Stimulated activated naive CD4-positive, alpha-beta T cell (primary cell): ENCODE measurements around the gene CCR2.
"Not testable (repeated sequence)": the region's sequence is repeated elsewhere in the genome, so short reads cannot be mapped to it uniquely, and the experiment has no call there.

Experiments used
- DNase-seq, 6 experiments: peaks; one replicate each; lab custom pipeline; 2025; lab: John Stamatoyannopoulos, UW

Gene CCR2

DNA sequence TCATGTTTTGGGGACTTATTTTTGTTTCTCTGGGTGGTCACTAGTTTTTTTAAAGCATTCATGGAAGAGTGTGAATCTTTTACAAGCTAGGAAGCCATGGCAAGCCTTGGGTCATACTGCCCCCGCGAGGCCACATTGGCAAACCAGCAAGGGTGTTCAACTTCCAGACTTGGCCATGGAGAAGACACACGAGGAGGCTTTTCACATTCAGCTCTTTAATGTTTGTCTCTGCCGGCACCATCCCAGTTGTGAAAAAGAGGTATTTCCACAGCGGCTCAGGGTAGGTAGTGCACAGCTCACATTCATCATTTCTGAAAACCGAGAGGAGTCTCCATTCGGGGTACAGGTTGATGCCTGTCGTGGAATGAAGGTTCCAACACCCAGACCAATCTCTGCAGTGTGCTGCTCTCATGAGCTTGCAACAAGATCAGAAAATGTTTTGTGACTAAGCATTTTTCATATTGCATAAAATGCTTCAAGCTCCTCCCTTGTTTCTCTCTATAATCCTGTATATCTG is 24.6 kb downstream of the CCR2 start:
- DNase-seq, result peak; percentile 13 to 51 (median 31)

DNA sequence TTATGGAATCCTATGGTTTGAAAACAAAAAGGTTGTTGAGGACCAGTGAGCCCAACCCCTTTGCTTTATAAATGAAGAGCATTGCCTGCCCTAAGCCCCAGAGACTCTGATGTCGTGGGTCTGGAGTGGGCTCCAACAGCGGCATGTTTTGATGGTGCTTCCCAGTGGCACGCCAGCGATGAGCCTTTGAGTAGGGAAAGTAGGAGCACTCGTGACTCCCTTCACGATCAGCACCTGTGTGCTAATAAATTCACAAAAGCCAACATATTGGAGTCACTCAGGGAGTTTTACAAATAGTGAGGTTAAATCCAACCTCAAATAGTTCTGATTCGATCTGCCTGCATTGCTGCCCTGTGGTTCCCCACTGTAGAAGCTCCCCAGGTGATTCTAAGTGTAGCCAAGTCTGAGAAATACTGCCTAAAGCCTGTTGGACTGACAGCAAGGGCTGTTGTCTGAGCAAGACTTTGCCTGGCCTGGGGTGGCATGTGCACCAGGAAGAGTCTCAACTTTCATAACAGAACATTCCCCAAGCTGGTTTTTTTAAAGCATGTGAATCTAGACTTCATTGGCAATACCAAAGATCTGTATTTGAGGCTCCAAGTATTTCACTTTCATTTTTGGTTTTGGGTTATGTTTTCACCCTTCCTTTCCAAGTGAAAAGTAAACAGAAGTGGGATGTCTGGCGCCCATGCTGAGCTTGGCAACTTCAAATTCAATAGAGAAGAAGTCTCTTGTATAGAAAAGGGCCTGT is 26.7 kb downstream of the CCR2 start:
- DNase-seq, result no peak

DNA sequence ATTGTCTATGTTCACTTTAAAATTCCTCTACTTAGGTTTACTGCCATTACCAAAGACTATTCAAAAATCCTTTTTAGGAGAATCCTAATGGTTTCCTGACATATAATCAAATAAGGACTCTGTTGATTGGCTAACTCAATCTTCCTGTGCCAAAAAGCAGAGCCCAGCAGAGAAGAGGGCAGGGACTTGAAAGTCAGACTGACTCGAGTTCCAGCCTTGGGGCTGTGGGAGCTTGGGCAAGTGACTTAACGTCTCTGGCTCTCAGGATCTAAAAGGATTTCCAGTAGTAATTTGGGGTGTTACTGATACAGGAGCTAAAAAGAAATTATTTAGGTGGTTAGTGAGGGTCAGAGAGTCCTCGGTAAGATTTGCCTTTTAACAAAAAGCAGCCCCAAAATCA is 27.7 kb downstream of the CCR2 start:
- no peak for DNase-seq

DNA sequence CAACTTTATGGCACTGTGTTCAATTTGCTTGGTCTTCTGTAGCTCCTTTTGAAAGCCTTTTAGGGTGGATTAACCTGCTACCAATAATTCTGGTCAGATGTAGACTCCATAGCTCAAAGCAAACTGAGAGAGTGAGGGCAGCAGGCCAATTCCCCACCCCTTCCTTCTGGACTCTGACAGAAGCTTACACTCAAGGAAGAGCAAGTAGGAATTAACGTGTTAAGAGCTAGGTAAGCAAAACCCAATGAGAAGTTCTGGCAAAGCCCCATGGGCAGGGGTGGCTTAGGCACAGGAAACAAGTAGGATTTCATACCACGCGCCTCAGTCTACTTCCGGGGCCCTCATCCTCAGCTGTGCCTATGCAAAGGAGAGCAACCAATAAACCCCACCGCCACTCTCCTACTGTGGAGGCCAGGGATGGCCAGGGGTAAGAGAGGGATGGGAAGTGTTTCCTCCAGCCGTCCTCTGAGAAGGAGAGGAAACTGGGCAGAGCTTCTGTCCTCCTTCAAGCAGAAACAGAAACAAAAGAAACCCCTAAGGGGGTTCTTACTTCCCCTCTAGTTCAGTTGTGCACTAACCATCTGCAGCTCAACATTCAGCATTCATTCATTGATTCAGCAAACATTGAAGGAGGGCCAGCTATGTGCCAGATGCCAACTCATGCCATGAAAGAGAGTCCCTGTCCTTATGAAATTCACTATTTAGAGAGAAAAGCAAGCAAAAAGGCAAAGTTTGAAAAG is 29.5 kb downstream of the CCR2 start:
- no peak for DNase-seq

DNA sequence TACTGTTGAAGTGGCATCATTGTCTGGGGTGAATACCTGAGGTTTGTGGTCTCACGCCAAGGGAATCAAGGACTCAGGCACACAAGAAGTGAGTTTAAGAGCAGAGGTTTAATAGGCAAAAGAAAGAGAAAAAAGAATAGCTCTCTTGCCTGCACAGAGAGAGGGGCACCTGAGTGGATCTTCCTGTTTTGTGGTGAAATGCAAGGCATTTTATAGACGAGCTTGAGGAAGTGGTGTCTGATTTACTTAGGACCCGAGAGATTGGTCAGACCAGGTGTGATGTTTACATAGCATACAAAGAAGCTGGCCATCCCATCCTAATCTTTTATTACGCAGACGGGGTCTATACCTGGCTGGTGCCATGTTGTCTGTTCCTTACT is 30.0 kb downstream of the CCR2 start:
- DNase-seq, result no peak

DNA sequence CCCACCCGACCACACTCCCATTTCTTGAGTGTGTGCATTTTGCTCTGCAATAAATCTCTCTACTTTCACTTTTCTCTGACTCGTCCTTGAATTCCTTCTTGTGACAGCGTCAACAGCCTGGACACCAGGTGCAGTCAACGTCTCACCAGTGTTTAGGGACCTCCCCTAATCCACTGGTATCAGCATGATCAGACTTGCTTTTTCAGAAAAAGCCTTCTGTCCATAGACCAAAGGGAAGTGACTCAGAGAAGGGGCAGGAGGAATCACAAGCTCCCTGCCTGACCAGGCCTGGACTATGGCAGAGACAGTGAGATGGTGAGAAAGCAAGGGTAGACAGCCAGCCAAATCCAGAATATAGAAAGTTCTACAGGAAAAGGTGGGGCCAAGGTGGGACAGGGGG is 32.3 kb downstream of the CCR2 start:
- DNase-seq, result no peak

DNA sequence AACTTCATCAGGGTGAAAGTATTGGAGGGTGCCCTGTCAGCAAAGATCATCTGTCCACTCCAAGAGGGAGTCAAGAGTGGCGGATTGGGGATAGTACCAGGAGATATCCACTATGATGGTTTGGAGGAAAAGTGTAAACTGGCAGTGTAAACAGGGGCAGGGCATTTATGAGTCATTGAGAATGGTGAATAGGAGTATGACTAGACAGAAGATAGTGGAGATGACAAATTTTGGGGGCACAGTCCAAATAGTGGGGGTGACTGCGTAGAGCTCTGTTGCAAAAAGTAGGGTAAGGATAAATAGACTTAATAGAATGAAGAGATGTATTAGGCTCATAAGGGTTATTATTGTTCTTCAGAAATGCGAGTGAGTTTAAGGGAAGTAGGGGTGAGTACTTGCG is 34.9 kb downstream of the CCR2 start:
- not testable (repeated sequence) for DNase-seq

DNA sequence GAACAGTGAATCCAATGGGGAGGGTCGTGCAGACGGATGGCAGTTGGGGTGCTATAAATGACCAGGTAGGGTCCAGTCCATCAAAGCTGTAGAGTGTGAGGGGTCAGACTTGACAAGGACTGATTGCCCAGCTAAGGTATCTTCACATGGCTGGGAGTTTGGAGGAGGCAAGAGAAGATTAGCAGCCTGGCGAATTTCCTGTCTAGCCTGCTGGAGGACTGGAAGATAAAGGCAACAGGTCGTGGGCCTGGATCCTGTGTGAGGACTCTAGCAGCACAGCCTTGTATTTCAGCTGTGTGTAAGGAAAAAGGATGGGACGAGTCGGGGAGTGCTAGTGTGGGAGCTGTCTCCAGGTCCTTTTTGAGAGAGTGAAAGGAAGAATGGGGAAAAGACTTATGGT is 35.4 kb downstream of the CCR2 start:
- DNase-seq, result no peak

DNA sequence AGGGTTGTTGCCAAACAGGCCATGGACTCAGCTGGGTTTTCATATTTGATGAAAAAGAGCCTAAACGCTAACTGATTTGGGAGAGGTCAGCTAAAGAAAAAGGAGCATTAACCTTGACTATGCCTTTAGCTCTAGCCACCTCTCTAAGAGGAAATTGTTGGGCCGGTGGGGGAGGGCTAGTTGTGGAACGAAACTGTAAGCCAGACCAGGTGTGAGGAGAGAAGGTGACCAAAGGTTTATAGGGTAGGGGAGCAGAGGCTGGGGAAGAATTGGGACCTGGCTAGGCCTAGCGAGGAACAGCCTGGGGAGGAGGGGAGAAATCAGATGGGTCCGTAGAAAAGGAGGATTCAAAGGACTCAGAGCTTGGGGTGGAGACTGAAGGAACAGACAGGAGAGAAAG is 37.6 kb downstream of the CCR2 start:
- not testable (repeated sequence) for DNase-seq

DNA sequence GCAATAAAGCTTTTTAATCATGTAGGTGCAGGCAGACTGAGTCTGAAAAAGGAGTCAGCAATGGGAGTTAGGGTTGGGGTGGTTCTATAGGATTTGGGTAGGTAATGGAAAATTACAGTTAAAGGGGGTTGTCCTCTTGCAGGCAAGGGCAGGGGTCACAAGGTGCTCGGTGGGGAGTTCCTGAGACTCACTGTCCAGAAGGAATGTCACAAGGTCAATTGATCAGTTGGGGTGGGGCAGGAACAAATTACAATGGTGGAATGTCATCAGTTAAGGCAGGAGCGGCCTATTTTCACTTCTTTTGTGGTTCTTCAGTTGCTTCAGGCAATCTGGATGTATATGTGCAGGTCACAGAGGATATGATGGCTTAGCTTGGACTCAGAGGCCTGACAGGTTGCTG is 39.1 kb downstream of the CCR2 start:
- no peak for DNase-seq

DNA sequence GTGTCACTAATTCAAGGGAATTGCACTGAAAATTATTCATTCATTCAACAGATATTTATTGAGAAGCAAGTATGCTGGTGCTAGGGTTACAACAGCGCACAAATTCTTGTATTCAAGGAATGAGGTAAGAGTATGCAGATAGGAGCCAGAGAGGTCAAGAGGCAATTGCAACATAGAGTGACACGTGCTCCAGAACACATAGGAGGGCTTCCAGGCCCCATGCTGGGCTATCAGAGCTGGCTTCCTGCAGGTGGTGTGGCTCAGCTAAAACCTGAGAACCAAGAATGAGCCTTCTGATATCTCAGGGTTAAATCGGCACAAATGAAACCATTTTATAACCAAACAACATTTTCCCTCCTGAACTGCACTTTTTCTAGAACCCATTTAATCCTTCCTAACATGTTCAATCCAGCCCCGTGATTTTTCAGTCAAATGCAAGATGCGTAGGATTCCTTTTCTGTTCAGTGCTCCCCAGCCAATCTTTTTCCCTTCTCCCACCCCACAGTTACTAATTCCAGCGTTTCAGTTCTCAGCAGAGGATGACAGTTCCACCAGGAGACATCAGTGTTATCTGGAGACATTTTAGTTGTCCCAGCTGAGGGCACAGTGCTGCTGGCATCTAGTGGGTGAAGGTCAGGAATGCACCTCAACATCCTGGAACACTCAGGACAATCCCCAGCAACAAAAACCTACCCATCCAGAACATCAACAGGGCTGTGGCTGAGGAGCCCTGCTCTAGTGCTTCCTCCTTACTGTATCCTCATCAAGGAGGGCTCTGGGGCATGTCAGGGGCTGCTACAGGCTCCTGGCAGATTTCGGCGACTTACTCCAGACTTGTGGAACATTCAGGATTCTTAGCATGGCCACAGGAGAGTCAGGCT is 39.9 kb downstream of the CCR2 start:
- DNase-seq, result no peak

DNA sequence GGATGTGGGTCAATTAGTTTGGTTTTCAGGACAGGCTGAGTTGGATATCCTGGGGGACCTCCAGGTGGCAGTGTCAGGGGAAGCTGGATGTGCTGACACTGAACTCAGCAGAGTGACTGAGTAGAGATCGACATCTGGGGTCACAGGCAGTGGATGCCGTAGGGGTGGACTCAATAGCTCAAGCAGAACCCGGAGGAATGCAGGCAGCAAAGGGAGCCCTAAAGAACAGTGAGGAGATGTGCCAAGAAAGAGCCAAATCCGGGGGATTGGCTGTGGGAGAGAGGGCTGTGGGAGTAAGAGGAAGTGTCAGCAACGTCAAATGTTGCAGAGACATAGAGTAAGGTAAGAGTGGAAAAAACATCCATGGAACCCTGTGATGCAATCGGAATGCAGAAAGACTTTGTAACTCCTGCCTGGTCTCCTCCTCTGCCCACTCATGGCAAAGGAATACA is 41.3 kb downstream of the CCR2 start:
- no peak for DNase-seq

DNA sequence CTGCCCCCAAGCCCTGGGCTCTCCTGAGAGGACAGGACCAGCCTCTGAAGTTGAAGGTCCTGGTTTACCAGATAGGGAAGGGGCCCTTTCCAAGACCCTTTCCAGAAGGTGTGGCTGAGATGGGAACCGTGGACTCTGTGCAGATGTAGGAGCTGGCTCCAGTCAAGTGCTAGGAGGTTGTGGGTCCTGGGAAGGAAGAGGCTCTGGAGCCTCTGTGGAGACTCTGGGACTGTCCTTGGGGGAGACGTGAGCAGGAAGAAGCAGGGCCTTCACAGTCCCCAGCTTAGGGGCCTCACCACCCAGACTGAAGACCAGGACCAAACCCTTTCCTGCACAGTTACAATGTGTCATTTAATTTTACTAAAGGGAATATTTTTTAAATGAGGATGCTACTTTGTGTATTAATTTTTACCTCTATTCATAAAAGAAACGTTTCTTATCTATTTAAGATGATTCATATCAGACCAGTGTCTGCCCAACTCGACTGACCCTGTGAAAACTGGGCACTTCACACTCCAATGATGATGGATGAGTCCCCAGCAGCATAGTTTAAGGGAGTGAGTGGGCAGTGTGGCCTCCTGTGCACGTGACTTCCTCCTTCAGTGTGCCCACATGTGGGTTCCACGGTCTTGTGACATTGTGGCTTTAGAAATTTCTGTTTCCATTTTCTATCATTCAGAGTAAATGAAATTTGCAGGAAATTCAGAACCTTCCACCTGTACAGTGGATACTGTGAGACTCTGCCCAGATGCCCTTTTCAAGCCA is 42.0 kb downstream of the CCR2 start:
- no peak for DNase-seq

DNA sequence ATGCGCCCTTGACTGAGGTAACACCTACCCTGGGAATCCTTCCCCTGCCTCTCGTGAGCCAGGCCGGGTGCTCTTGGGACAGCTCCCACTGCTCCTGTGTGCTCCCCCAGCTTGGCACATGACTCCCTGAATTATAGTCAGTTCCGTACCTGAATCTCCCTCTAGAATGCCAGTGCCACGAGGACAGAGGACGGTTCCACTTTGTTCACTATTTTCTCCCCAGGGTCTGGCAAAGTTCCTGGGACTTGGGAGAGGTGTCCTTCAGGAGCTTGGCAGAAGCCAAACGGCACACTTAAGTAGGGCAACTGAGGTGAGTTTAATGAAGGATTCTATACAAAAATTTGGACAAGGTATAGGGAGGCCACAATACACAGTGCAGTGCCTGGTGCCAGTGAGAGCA is 43.2 kb downstream of the CCR2 start:
- no peak for DNase-seq

DNA sequence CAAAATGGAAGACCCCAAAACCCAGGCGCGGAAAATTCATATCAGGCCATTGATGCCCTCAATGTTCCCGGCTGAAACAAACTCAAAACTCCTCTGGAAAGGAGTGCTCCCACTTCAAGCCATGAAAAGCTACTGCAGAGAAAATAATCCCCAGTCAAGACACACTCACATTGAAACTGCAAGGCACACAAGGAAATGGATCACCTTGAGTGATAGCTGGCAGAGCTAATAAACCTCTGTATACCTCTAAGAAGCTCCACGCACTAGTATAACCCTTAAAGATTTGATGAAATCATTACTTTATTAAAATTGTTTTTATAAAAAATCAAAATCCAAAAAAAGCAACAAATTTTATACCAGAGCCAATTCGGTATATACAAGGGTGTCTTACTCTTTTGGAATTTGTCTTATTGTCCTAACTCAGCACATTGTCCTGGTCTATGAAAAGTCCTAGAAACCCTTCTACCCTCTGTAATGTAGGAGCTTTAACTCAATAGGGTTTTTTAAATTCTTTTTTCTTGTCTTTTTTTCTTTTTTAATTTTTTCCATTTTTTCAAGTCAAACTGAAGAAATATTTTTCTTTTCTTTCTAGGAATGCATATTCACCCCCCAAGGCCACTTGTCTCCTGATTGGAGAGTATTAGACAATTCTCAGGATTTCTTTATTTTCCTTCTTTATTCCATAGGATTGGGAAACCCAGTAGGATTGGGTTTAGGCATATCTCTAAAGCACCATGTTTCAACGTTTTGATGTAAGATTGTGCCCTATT is 44.5 kb downstream of the CCR2 start:
- DNase-seq, result no peak

DNA sequence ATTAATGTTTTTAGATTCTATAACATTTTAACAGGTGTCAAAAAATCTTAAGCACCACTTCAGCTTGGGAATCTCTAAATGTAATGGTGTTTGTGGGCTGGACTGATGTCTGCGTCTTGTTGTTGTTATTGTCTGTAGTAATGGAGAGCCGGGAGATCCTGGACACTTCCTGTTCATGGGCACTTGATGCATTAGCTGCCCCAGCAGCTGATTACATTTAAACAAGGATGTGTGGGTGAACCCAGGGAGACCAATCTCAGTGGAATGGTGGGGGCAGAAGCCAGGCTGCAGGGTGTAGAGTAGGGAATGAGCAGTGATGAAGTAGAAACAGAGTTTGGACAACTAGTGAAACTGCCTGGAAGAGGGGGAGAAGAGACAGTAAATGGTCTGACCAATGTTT is 45.2 kb downstream of the CCR2 start:
- DNase-seq, result no peak

DNA sequence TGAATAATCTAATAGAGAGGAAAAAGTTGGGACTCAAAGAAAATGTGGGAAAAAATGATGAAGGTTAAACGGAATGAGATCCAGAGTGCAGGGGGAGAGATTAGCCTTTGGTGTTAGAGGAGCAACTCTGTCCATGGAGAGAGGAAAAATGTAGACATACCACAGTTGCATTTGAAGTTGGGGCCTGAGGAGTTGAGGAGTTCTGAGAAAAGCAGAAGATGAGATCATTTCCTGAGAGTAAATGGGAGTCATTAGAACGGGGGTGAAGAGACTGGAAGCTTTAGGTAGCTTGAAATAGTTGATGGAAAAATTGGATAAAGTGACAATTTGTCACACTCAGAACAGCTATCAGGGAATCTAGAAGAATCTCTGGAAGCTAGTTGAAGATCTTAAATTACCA is 45.6 kb downstream of the CCR2 start:
- no peak for DNase-seq

DNA sequence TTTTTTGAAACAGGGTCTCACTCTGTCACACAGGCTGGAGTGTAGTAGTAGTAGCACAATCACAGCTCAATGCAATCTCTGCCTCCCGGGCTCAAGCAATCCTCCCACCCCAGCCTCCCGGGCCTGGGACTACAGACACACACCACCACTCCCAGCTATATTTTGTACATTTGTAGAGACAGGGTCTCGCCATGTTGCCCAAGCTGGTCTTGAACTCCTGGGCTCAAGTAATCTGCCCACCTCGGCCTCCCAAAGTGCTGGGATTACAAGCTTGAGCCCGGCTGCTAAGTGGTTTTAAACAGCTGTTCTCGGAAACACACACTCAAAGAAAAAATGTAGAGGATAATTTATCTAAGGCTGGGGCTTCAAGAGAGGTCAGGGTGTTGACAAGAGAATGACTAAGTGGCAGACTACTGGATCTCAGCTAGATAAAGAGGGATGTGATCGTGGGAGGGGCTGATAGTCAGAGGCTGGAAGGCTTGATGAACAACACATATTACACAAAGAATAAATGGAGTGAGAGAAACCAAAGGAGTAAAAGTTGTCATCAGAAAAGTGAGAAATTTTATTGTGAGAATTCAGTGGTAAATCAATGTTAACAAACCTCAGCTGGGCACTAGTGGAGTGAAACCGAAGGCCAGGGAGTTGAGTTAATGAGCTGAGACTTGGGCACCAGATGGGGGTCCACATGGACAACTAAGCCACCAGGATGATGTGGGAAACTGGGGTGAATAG is 46.3 kb downstream of the CCR2 start:
- DNase-seq, result no peak

DNA sequence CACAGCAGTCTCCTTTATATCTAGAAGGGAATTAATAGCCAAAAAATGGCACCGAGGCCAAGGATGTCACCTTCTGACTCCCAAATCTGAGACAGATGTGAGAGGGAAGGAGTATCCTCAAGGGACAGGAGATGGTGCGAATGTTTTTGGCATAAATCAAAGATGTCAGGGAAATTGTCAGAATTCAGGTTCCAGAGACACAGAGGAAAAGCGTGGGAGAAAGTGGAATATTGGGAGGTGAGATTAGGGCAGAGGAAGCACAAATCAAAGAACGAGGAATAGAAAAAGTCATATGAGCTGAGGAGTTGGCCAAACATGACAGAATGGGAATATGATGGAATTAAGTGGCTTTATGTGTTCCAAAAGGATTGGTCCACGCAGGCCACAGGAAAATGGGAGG is 46.9 kb downstream of the CCR2 start:
- no peak for DNase-seq

DNA sequence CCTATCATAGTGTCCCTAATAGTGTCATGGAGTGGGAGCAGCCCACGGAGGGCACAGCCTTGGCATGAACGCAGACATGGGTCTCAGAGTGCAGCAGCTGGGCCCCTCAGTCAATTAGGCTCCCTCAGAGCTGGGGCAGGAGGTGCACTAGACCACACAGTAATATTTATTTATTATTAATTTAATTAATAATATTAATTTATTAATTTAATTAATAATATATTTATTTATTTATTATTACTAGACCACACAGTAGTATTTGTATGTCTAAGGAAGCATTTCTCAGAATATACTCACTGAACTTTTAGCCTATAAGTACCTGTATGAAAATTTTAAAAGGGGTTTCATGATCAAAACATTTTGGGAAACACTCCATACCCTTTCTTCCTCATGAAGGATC is 47.7 kb downstream of the CCR2 start:
- DNase-seq, result no peak
